GM21723 (cell line): Measurements from ENCODE around the gene DLEC1.

ENCODE experiments used
- ATAC-seq: cut with Tn5 transposase; IDR thresholded peaks from one replicate; pipeline ENCODE4 v1.9.1; 2021; ENCODE audit warnings: mild to moderate bottlenecking, moderate library complexity; ENCODE audit not compliant: unreplicated experiment

DLEC1 gene

GRCh38 chr3:38039101-38039898 is at the start of gene DLEC1:
TSS of gene DLEC1 (plus strand) at chr3:38039208. CDS start at chr3:38039226, 18 bp downstream.
- ATAC-seq, result peak; percentile 87

- ATAC-seq, result no peak
These were observed 49.1 kb upstream of the DLEC1 start for GRCh38 chr3:37989821-37990480.

- no peak for ATAC-seq
These were observed 48.5 kb upstream of the DLEC1 start, which contains the start of gene VILL for GRCh38 chr3:37990527-37990926. TSS of gene VILL (plus strand) at chr3:37990786. CDS start at chr3:37993673, 2,887 bp downstream.

GRCh38 chr3:37991109-37991508 is 47.9 kb upstream of the DLEC1 start:
- ATAC-seq, result no peak

GRCh38 chr3:37991823-37992222 is 47.2 kb upstream of the DLEC1 start:
- no peak for ATAC-seq

- ATAC-seq, result no peak
These were observed 46.5 kb upstream of the DLEC1 start for GRCh38 chr3:37992271-37993066.

GRCh38 chr3:37993067-37993455 is 45.9 kb upstream of the DLEC1 start:
- no peak for ATAC-seq

- ATAC-seq, result no peak
These were observed 45.6 kb upstream of the DLEC1 start for GRCh38 chr3:37993460-37993819.

GRCh38 chr3:37993820-37994638 is 45.0 kb upstream of the DLEC1 start:
- ATAC-seq, result peak; percentile 67

- ATAC-seq, result no peak
These were observed 44.4 kb upstream of the DLEC1 start for GRCh38 chr3:37994639-37994972.

- ATAC-seq, result no peak
These were observed 43.1 kb upstream of the DLEC1 start for GRCh38 chr3:37995652-37996641.

- peak; percentile 58 for ATAC-seq
These were observed 42.2 kb upstream of the DLEC1 start for GRCh38 chr3:37996785-37997301.

GRCh38 chr3:37997342-37997741 is 41.7 kb upstream of the DLEC1 start:
- ATAC-seq, result no peak

- ATAC-seq, result no peak
These were observed 41.1 kb upstream of the DLEC1 start for GRCh38 chr3:37997791-37998370.

- ATAC-seq, result no peak
These were observed 39.2 kb upstream of the DLEC1 start for GRCh38 chr3:37999836-38000235.

GRCh38 chr3:38000242-38000916 is 38.6 kb upstream of the DLEC1 start:
- no peak for ATAC-seq

GRCh38 chr3:38000965-38001455 is 38.0 kb upstream of the DLEC1 start:
- ATAC-seq, result no peak

GRCh38 chr3:38001456-38002081 is 37.4 kb upstream of the DLEC1 start:
- no peak for ATAC-seq
